Gastrocnemius medialis (tissue), 4 donors: ENCODE data around the gene PRCC. TPM values are rescaled to one million over a fixed set of nuclear protein-coding genes. Genes with fewer than 3 reads are reported as not detected.
A peak's percentile ranks its signal among the peaks of the same experiment; 100 is the strongest.

Experiments used
- ATAC-seq, 2 donors: fragments of 150-250 bp; one replicate each; pipeline ENCODE4 v1.9.1; 2016
- DNase-seq, 2 donors: peaks; one replicate each; pipeline ENCODE4 v3.0.0-alpha.2; 2019
- H3K27ac ChIP-seq, 4 donors: fragments of 200-600 bp; sonication (generic); 1 replicate in 1 of 4; 2 replicates in 3 of 4; pipeline ENCODE4 v1.5.1; 2016 to 2018; ENCODE audit warnings: mild to moderate bottlenecking in 2 of 4, moderate library complexity in 1 of 4
- H3K27me3 ChIP-seq, 3 donors: fragments of 200-600 bp; sonication (generic) in 2 of 3; 1 replicate in 1 of 3; 2 replicates in 2 of 3; pipeline versions ENCODE4 v1.5.1 to v1.6.0; 2016 to 2019; ENCODE audit warnings: mild to moderate bottlenecking in 1 of 3, moderate library complexity in 1 of 3
- H3K36me3 ChIP-seq, 2 donors: fragments of 200-600 bp; sonication (generic) in 1 of 2; one replicate each; pipeline ENCODE4 v1.5.1; 2017 to 2018
- H3K4me1 ChIP-seq, 2 donors: fragments of 200-600 bp; sonication (generic) in 1 of 2; one replicate each; pipeline ENCODE4 v1.5.1; 2016 to 2017; ENCODE audit warnings: mild to moderate bottlenecking in 2 of 2
- H3K4me3 ChIP-seq, 4 donors: fragments of 200-600 bp; sonication (generic) in 3 of 4; 1 replicate in 1 of 4; 2 replicates in 3 of 4; pipeline ENCODE4 v1.5.1; 2016 to 2019; ENCODE audit warnings: mild to moderate bottlenecking in 2 of 4
- H3K9me3 ChIP-seq, 3 donors: fragments of 200-600 bp; sonication (generic) in 2 of 3; 1 replicate in 1 of 3; 2 replicates in 2 of 3; pipeline ENCODE4 v1.5.1; 2016 to 2019
- CTCF ChIP-seq, 5 experiments: fragments of 450-650 bp in 3 of 5; fragments of 200-600 bp in 2 of 5; sonication (generic) in 2 of 5; IDR thresholded peaks in 4 of 5; conservative IDR thresholded peaks in 1 of 5; 1 replicate in 4 of 5; 2 replicates in 1 of 5; pipeline ENCODE4 v1.5.1; 2016 to 2019; ENCODE audit warnings: antibody characterized with exemption in 5 of 5, mild to moderate bottlenecking in 3 of 5, moderate library complexity in 3 of 5
- POLR2A ChIP-seq, 2 donors: fragments of 450-650 bp; IDR thresholded peaks; one replicate each; pipeline ENCODE4 v1.6.1; 2017; ENCODE audit warnings: antibody characterized with exemption in 2 of 2, mild to moderate bottlenecking in 2 of 2, moderate library complexity in 2 of 2
- in situ Hi-C, 4 donors: fragments of 200-750 bp; cut with MboI; loops; one replicate each; pipeline versions ENCODE4 v1.15.0 to v1.8.0; 2017; ENCODE audit warnings: low sequenced_read_pairs in 4 of 4
- intact Hi-C: fragments of 100-400 bp; cut with DNase I; formaldehyde crosslinking; loops from one replicate; pipeline ENCODE4 v1.15.1; 2023; ENCODE audit warnings: low total_unique reads
- total RNA-seq, 4 donors: library from RNA; depleted of rRNA; stranded (reverse); fragments of >200 nt; gene quantifications; one replicate each; pipeline versions ENCODE4 v1.1.0 to v1.2.3, GENCODE V29; 2016

The PRCC gene
- total RNA-seq, 4 donors from 2014 or later = 42.8 to 62.3 (median 46.5) TPM

DNA sequence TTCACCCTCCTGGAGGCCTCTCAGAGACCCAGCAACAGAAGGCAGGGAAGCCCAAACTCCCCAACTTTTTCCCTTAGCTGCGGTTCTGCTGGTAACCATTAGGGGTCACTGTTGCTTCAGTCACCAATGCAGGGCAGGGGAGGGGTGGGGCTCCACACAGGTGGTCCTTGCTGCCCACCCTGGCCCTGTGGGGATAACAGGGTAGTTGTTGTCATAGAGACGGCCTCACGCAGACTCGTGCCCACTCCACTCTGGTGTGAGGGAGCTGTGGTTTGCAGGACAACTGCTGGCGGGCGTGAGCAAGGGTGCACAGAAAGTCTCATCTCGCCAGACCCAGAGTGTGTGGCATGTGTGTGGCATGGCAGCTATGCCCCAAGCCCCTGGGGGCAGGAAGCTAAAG lies 71.6 kb downstream of the PRCC start:
- intact Hi-C loops (loop anchor here (1.0 to 5.0 kb wide), 2 partner anchors 21 to 53 kb away; partner anchors contain the start of genes NTRK1 and PEAR1), in situ Hi-C loops (no loop called here)
- no peaks in the 10 kb centered on the region for H3K4me1 ChIP-seq
- peak in 1 of 2 donors; percentile 55 for ATAC-seq
- H3K4me3 ChIP-seq = no peak overlapping the region
- H3K27me3 ChIP-seq = peaks cover 2 to 21% (median 8%) of the 10 kb centered on the region in 3 donors
- TF ChIP-seq POLR2A (IDR thresholded peaks at IDR 0.05) (no peak), CTCF (IDR thresholded peaks at IDR 0.05 in 4 of 5, conservative IDR thresholded peaks at IDR 0.05 in 1 of 5) (peak; percentile 67 to 91 (median 85))
- H3K9me3 ChIP-seq = no peaks in the 10 kb centered on the region
- H3K36me3 ChIP-seq = no peaks in the 10 kb centered on the region
- DNase-seq = no peak
- H3K27ac ChIP-seq = no peak overlapping the region

DNA sequence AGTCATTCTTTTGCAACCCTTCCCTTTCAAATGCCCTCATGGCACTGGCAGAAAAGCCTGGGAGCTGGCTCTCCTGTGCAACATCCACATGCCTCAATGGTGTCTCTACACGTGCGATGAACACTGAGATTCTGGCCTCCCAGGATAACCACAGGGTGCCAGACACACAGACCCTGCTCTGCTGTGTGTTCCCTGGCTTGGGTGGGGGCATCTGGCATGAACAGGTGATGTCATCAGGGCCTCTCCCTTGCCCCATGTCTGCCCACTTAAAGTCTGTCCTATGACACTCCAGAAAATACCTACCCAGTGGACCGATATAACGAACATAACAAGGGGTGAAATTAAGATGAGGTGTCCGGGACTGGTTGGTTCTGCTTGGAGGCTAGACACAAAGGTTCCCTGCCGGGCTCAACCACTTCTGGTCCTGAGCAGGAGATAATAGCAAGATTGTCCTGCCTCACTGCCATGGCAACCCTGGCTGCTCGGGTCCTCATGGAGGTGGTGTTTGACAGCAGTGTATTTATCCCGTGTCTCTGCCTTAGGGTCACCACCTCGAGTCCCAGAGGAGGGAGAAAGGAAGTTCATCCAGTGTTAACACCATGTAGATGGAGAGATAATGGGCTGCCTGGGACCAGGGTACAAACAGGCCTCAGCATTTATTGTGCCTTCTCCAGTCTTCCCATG lies 72.2 kb downstream of the PRCC start:
- Histone ChIP-seq H3K4me1 (no peaks in the 10 kb centered on the region), H3K4me3 (no peak overlapping the region), H3K27me3 (peaks cover 8 to 27% (median 14%) of the 10 kb centered on the region in 3 donors), H3K36me3 (no peaks in the 10 kb centered on the region), H3K9me3 (no peaks in the 10 kb centered on the region), H3K27ac (no peak overlapping the region)
- ATAC-seq (no peak), DNase-seq (no peak)
- intact Hi-C loops (loop anchor here (1.0 to 5.0 kb wide), 2 partner anchors 21 to 53 kb away; partner anchors contain the start of genes NTRK1 and PEAR1), in situ Hi-C loops (no loop called here)
- TF ChIP-seq CTCF (IDR thresholded peaks at IDR 0.05 in 4 of 5, conservative IDR thresholded peaks at IDR 0.05 in 1 of 5) (no peak), POLR2A (IDR thresholded peaks at IDR 0.05) (no peak)

DNA sequence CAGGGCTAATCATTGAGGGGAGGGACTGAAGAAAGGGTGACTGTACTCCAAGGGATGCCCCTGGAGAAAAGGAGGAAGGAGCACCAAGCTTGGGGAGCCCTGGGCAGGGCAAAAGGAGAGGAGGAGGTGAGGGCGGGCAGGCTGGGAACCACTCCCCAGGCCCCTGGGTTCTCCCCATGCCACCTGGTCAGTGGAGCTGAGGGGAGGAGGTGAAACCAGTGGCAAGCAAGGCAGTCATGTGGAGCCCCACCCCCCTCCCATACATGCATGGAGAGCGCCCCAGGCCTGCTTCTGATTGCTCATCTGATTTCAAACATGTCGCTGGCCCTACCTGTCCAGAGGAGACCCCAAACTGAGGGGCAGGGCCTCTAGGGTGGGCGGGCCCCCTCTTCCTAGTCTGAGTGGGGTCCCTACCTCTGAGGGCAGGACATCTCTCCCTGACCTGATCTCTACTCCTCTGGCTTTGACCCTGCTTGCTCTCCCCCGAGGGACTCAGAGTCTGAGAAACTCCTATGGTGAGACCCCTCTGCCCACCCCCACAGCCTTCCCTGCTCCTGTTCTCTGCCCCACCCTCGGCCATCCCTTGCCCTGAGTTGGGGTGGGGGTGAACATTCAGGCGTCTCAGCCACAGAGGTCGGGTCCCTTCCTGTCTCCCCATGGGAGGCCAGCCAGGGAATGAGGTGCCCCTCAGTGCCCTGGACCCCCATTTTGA lies 73.0 kb downstream of the PRCC start:
- ATAC-seq (no peak), DNase-seq (no peak)
- in situ Hi-C loops (no loop called here), intact Hi-C loops (no loop called here)
- no peak for TF ChIP-seq CTCF (IDR thresholded peaks at IDR 0.05 in 4 of 5, conservative IDR thresholded peaks at IDR 0.05 in 1 of 5)
- TF ChIP-seq POLR2A (IDR thresholded peaks at IDR 0.05) = no peak
- no peaks in the 10 kb centered on the region for H3K9me3 ChIP-seq
- peaks cover 16 to 30% (median 22%) of the 10 kb centered on the region in 3 donors for H3K27me3 ChIP-seq
- no peaks in the 10 kb centered on the region for H3K4me1 ChIP-seq
- no peak overlapping the region for H3K4me3 ChIP-seq
- H3K36me3 ChIP-seq = no peaks in the 10 kb centered on the region
- H3K27ac ChIP-seq = no peak overlapping the region

GRCh38 chr1:156840898-156841279 lies 73.6 kb downstream of the PRCC start:
- peaks cover 17 to 34% (median 28%) of the 10 kb centered on the region in 3 donors for H3K27me3 ChIP-seq

More at GRCh38 chr1:156840898-156841279, 73.6 kb downstream of the PRCC start:
- DNase-seq = no peak
- TF ChIP-seq CTCF (IDR thresholded peaks at IDR 0.05 in 4 of 5, conservative IDR thresholded peaks at IDR 0.05 in 1 of 5) (no peak), POLR2A (IDR thresholded peaks at IDR 0.05) (no peak)
- Histone ChIP-seq H3K4me3 (no peak overlapping the region), H3K36me3 (no peaks in the 10 kb centered on the region), H3K4me1 (no peaks in the 10 kb centered on the region), H3K9me3 (no peaks in the 10 kb centered on the region), H3K27ac (no peak overlapping the region)
- ATAC-seq = no peak
- in situ Hi-C loops (no loop called here), intact Hi-C loops (no loop called here)
